Activated T-helper 2 cell treated with anti-CD3 and anti-CD28 coated beads, Interferon-gamma antibody, Interleukin-2, Interleukin-4, amounts not matched to agents 10 μg/mL and 5 μg/mL and 100 μg/mL, durations not matched to agents 14 hours and 24 hours and 36 hours (primary cell): ENCODE data around the gene TECPR2. TPM values are rescaled to one million over a fixed set of nuclear protein-coding genes. Genes with fewer than 3 reads are reported as not detected.
A peak's percentile ranks its signal among the peaks of the same experiment; 100 is the strongest.
"Not testable (repeated sequence)": the region's sequence is repeated elsewhere in the genome, so short reads cannot be mapped to it uniquely, and the experiment has no call there.

Experiments
- DNase-seq: peaks from one replicate; pipeline ENCODE4 v3.0.0; 2021; ENCODE audit warnings: low spot score
- H3K27ac Mint-ChIP-seq: one replicate; pipeline ENCODE4 v1.8.0; 2021; ENCODE audit warnings: mixed read lengths
- H3K27me3 Mint-ChIP-seq: one replicate; pipeline ENCODE4 v1.8.0; 2021; ENCODE audit warnings: low read depth, mixed read lengths
- H3K36me3 Mint-ChIP-seq: one replicate; pipeline ENCODE4 v1.8.0; 2021; ENCODE audit warnings: low read depth, mixed read lengths
- H3K4me1 Mint-ChIP-seq: one replicate; pipeline ENCODE4 v1.8.0; 2021; ENCODE audit warnings: low read depth, mixed read lengths
- H3K4me3 Mint-ChIP-seq: one replicate; pipeline ENCODE4 v1.8.0; 2021; ENCODE audit warnings: low read depth, mild to moderate bottlenecking, moderate library complexity, mixed read lengths
- H3K9me3 Mint-ChIP-seq: one replicate; pipeline ENCODE4 v1.8.0; 2021; ENCODE audit warnings: mixed read lengths
- intact Hi-C: fragments of 100-400 bp; cut with micrococcal nuclease; formaldehyde crosslinking; loops from one replicate; pipeline ENCODE4 v1.15.1; 2023
- total RNA-seq: library from RNA; stranded (reverse); gene quantifications from 2 replicates; pipeline ENCODE4 v1.2.3, GENCODE V29; 2022

TECPR2 gene
- total RNA-seq, 1 donor from 2014 or later = 7.8 TPM

DNA sequence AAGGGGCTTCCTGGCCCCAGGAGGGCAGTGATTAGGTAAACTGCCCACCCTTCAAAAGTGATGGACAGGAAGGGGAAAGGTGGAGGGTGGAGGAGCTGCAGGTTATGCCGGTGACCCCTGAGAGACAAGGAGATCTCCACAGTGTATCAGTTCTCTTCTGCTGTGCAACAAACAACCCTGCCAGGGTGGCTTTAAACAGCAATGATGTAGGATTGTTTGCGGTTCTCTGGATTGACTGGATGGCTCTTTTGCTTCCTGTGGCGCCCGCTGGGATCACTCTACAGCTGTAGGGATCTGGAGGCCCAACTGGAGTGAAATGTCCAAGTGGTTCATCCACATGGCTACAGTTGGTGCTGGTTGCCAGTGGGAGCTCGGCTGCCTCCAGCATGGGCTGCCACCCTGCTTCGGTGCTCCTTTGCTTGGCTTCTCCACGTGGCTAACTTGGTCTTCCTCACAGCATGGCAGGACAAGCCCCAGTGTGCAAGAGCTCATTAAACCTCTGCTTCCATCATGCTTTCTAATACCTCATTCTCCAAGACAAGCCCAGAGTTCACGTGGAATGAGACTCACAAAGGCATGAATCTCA, 155.4 kb downstream of the TECPR2 start:
- H3K36me3 Mint-ChIP-seq = no peaks in the 10 kb centered on the region
- H3K4me1 Mint-ChIP-seq = peaks cover 6% of the 10 kb centered on the region
- H3K4me3 Mint-ChIP-seq = peak overlapping the region; percentile 77
- intact Hi-C loops = loop anchor here (10.0 kb wide), 1 partner anchor 433 kb away; the partner anchor contains the start of gene HSP90AA1
- no peak overlapping the region for H3K27ac Mint-ChIP-seq
- peaks cover 6% of the 10 kb centered on the region for H3K27me3 Mint-ChIP-seq
- no peak for DNase-seq
- no peaks in the 10 kb centered on the region for H3K9me3 Mint-ChIP-seq

DNA sequence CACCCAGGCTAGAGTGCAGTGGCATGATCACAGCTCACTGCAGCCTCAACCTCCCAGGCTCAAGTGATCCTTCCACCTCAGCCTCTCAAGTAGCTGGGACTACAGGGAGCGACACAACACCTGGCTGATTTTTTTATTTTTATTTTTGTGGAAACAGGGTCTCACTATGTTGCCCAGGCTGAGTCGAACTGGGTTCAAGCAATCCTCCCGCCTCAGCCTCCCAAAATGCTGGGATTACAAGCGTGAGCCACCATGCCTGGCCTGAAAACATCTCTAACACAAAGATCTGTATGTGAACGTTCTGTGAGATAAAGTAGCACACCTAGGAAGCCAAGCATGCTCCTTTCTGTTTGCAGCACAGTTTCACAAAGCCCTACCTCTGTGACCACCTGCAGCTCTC, 157.0 kb downstream of the TECPR2 start:
- not testable (repeated sequence) for DNase-seq, H3K36me3 Mint-ChIP-seq, H3K27ac Mint-ChIP-seq, H3K9me3 Mint-ChIP-seq, H3K27me3 Mint-ChIP-seq, H3K4me1 Mint-ChIP-seq, H3K4me3 Mint-ChIP-seq
- intact Hi-C loops = loop anchor here (10.0 kb wide), 1 partner anchor 435 kb away; the partner anchor contains the start of gene HSP90AA1

DNA sequence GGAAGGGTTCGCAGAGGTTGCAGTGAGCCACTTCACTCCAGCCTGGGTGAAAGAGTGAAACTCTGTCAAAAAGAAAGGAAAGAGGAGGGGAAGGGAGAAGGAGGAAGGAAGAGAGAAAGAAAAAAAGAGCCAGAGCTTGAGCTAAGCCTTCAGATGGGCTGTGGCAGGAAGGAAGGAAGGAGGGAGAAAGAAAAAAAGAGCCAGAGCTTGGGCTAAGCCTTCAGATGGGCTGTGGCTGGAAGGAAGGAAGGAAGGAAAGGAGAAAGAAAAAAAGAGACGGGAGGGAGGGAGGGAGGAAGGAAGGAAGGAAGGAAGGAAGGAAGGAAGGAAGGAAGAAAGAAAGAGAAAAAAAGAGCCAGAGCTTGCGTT, 160.4 kb downstream of the TECPR2 start:
- intact Hi-C loops = no loop called here
- H3K27ac Mint-ChIP-seq = peak overlapping the region; percentile 66
- no peaks in the 10 kb centered on the region for H3K36me3 Mint-ChIP-seq
- peaks cover 15% of the 10 kb centered on the region for H3K4me1 Mint-ChIP-seq
- no peaks in the 10 kb centered on the region for H3K9me3 Mint-ChIP-seq
- peaks cover 4% of the 10 kb centered on the region for H3K27me3 Mint-ChIP-seq
- no peak for DNase-seq
- peak overlapping the region; percentile 54 for H3K4me3 Mint-ChIP-seq

DNA sequence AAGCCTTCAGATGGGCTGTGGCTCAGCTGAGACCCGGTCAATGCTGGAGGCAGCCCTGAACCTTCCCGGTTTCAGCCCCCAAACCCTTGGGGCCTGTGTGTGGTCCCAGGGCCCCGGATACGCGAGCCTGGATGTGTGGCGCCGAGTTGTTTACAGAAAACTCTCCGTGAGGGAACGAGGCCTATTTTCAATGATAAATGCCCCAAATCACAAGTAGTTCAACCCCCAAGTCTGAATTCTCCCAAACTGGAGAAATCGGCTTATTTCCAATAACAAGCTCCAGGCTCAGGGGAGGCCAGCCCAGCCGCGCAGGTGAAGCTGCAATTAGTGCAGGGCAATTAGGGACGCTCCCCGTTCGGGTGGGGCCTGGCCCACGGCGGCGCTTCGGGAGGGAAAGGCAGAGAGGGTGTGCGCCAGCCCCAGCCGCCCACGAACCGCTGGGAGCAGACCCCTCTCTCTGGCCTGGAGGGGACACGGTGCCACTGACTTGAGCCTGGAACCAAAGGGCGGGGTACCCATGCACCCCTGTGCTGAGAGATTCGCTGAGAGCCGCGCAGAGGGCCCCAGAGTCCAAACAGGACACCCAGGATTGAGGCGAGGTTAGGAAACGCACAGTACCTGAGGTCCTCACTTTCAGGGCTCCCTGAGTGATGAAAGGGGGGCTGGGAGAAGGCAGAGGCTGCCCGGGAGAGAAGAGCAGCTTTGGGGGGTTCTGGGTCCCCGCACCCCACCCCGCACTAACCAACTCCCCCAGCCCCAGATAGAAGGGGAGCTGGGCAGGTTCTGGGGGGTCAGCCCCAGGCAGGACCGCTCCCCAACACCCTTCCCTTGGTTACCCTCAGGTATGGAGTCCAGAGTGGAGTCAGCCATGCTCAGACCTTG, 161.1 kb downstream of the TECPR2 start:
- Mint-ChIP-seq H3K27ac (no peak overlapping the region), H3K36me3 (no peaks in the 10 kb centered on the region), H3K9me3 (no peaks in the 10 kb centered on the region)

GRCh38 chr14:102524451-102525218, 161.9 kb downstream of the TECPR2 start:
- intact Hi-C loops = loop anchor here (1.0 to 2.0 kb wide), 3 partner anchors 15 to 70 kb away; partner anchors contain the start of gene ANKRD9
- Mint-ChIP-seq H3K36me3 (no peaks in the 10 kb centered on the region), H3K27ac (peak overlapping the region; percentile 90), H3K9me3 (no peaks in the 10 kb centered on the region), H3K4me1 (peaks cover 15% of the 10 kb centered on the region), H3K27me3 (no peaks in the 10 kb centered on the region), H3K4me3 (peak overlapping the region; percentile 94)
- peak; percentile 95 for DNase-seq

More for the DNA sequence above, 161.1 kb downstream of the TECPR2 start:
- Mint-ChIP-seq H3K4me1 (peaks cover 15% of the 10 kb centered on the region), H3K27me3 (no peaks in the 10 kb centered on the region), H3K4me3 (peak overlapping the region; percentile 58)
- intact Hi-C loops = loop anchor here (1.0 to 2.0 kb wide), 2 partner anchors 15 to 31 kb away; partner anchors contain the start of gene ANKRD9
- no peak for DNase-seq

- Mint-ChIP-seq H3K4me1 (peaks cover 15% of the 10 kb centered on the region), H3K27ac (peak overlapping the region; percentile 90), H3K9me3 (no peaks in the 10 kb centered on the region), H3K4me3 (peak overlapping the region; percentile 94), H3K27me3 (no peaks in the 10 kb centered on the region), H3K36me3 (no peaks in the 10 kb centered on the region)
- DNase-seq = no peak
- intact Hi-C loops = loop anchor here (1.0 to 2.0 kb wide), 2 partner anchors 29 to 69 kb away; no protein-coding TSS in a partner anchor
These were observed 162.6 kb downstream of the TECPR2 start for GRCh38 chr14:102525219-102525928.

- H3K27ac Mint-ChIP-seq = peak overlapping the region; percentile 90
- H3K4me1 Mint-ChIP-seq = peaks cover 15% of the 10 kb centered on the region
- H3K4me3 Mint-ChIP-seq = peak overlapping the region; percentile 94
- H3K9me3 Mint-ChIP-seq = no peaks in the 10 kb centered on the region
- intact Hi-C loops = loop anchor here (1.0 to 2.0 kb wide), 2 partner anchors 29 to 68 kb away; no protein-coding TSS in a partner anchor
- DNase-seq = no peak
- H3K27me3 Mint-ChIP-seq = no peaks in the 10 kb centered on the region
- no peaks in the 10 kb centered on the region for H3K36me3 Mint-ChIP-seq
These were observed 163.3 kb downstream of the TECPR2 start for GRCh38 chr14:102525929-102526497.

DNA sequence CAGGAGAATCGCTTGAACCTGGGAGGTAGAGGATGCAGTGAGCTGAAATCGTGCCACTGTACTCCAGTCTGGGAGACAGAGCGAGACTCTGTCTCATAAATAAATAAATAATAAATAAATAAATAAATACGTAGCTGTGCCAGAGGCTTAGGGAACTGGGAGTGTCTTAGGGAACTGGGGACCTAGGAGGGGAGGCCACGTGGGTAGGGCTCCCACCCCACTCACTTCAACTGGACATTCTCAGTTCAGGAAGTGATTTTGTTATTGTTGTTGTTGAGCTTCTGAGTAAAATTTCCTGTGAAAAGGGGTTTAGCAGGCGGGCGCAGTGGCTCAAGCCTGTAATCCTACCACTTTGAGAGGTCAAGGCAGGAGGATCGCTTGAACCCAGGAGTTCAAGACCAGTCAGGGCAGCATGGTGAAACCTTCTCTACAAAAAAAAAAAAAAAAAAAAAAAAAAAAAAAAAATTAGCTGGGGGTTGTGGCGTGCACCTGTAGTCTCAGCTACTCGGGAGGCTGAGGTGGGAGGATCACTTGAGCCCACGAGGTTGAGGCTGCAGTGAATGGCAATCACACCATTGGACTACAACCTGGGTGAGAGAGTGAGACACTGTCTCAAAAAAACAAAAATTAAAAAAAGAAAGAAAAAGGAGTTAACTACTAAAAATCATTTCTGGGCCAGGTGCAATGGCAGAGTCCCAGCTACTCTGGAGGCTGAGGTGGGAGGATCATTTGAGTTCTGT, 165.9 kb downstream of the TECPR2 start:
- H3K9me3 Mint-ChIP-seq = no peaks in the 10 kb centered on the region
- no peak overlapping the region for H3K4me3 Mint-ChIP-seq
- intact Hi-C loops = no loop called here
- H3K27me3 Mint-ChIP-seq = no peaks in the 10 kb centered on the region
- H3K4me1 Mint-ChIP-seq = peaks cover 13% of the 10 kb centered on the region
- no peaks in the 10 kb centered on the region for H3K36me3 Mint-ChIP-seq
- no peak for DNase-seq
- H3K27ac Mint-ChIP-seq = no peak overlapping the region

- H3K36me3 Mint-ChIP-seq = no peaks in the 10 kb centered on the region
- H3K27ac Mint-ChIP-seq = no peak overlapping the region
- no peak overlapping the region for H3K4me3 Mint-ChIP-seq
- H3K9me3 Mint-ChIP-seq = no peaks in the 10 kb centered on the region
- H3K4me1 Mint-ChIP-seq = peaks cover 3% of the 10 kb centered on the region
- no peak for DNase-seq
- intact Hi-C loops = no loop called here
- no peaks in the 10 kb centered on the region for H3K27me3 Mint-ChIP-seq
These were observed 168.2 kb downstream of the TECPR2 start for GRCh38 chr14:102530828-102531478.

DNA sequence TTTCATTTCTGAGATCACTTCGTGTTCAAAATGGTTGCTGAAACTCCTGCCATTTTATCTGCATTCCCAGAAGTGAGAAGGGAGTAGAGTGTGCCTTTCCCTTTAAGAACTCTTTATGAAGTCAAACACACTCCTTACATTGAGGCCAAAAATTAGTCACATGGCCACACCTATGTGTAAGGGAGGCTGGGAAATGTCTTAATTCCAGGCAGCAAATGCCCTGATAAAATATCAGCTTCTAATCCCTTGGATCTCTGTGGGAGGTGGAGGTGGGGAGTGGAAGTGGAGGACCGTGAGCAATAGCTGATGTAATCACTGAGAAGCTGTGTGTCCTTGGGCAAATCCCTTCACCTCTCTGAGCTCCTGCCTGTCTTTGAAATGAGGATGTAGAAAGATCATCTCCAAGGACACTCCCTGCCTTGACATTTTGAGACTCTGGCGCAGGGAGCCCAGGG, 169.5 kb downstream of the TECPR2 start:
- intact Hi-C loops = no loop called here
- Mint-ChIP-seq H3K4me3 (no peak overlapping the region), H3K36me3 (no peaks in the 10 kb centered on the region), H3K27me3 (no peaks in the 10 kb centered on the region), H3K27ac (no peak overlapping the region), H3K4me1 (peaks cover 3% of the 10 kb centered on the region), H3K9me3 (no peaks in the 10 kb centered on the region)
- no peak for DNase-seq

- Mint-ChIP-seq H3K4me3 (no peak overlapping the region), H3K27me3 (peaks cover 5% of the 10 kb centered on the region), H3K4me1 (no peaks in the 10 kb centered on the region), H3K27ac (no peak overlapping the region), H3K9me3 (no peaks in the 10 kb centered on the region), H3K36me3 (no peaks in the 10 kb centered on the region)
- intact Hi-C loops = no loop called here
- no peak for DNase-seq
These were observed 175.3 kb downstream of the TECPR2 start for GRCh38 chr14:102537981-102538601.
